Measurements from ENCODE around the gene TMEM185A.
A peak's percentile ranks its signal among the peaks of the same experiment; 100 is the strongest.
"Not testable (repeated sequence)": the region's sequence is repeated elsewhere in the genome, so short reads cannot be mapped to it uniquely, and the experiment has no call there.

The TMEM185A gene

DNA sequence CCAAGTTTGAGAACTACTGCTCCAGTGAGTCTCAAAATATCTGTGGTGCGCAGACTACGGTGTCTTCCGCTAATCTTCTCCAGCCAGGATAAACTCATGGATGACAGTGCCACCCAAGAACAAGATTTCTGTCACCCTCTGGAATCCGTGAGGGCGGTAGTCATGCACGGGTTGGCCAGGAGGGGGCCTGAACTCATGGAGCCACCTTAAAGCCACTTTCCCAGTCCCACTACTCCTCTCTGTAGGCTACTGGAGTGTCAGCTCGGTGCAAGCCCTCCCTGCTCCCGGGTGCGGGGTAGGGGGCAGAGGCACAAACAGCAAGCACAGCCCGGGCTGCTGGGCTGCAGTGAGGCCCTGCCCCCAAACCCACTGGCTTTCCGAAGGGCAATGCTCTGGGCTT, 33.0 kb downstream of the TMEM185A start:
- H3K27ac Mint-ChIP-seq; H3K9me3 Mint-ChIP-seq; H3K4me3 Mint-ChIP-seq; H3K27me3 Mint-ChIP-seq (ENCODE audit: low read depth); H3K36me3 Mint-ChIP-seq (ENCODE audit: low read depth); H3K4me1 Mint-ChIP-seq (ENCODE audit: low read depth); DNase-seq (ENCODE audit: low spot score): not testable (repeated sequence)

DNA sequence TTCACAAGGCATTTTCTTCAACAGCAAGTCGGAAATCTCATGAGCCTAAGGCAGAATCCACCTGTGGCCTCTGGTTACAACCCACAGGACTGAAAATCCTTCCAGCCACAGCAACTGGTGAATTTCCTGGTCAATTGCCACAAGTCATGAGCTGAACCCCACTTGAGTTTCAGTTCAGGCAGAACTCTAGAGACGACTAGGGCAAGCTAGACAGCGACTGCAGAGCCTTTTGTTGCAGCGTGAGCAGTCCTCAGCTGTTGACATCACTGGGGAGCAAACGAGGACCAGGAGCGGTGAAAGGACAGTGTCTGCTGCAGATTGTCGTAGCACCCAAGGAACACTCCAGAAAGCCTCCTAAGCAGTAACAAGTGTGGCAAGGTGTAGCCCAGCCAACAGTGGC, 35.6 kb downstream of the TMEM185A start:
- not testable (repeated sequence) for DNase-seq (ENCODE audit: low spot score); H3K27ac Mint-ChIP-seq; H3K9me3 Mint-ChIP-seq; H3K4me1 Mint-ChIP-seq (ENCODE audit: low read depth); H3K36me3 Mint-ChIP-seq (ENCODE audit: low read depth); H3K4me3 Mint-ChIP-seq; H3K27me3 Mint-ChIP-seq (ENCODE audit: low read depth)

DNA sequence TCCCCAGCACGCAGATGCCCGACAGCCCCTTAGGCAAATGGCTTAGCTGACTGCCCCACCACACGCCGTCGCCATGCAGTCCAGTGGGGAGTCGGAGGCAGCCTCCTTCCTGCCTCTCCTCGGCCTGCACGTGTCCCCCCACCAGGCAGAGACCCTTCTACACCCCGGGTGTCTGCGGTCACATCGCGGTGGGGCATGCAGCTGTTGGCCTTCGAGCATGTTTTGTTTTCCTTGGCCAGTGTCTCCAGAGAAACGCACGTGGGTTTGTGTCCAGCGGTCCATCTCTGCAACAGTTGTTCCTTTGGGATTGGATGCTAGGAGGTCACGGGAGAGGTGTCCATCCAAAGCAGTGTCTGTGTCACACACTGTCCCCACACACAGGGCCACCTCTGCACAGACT, 36.4 kb downstream of the TMEM185A start, which contains the start of gene HSFX2:
Gene HSFX2, minus strand, starts transcription at position 101 of the 400 bp plus-strand sequence. CDS start 614 bp downstream, outside the sequence.
- not testable (repeated sequence) for H3K27ac Mint-ChIP-seq; H3K27me3 Mint-ChIP-seq (ENCODE audit: low read depth); H3K4me3 Mint-ChIP-seq

DNA sequence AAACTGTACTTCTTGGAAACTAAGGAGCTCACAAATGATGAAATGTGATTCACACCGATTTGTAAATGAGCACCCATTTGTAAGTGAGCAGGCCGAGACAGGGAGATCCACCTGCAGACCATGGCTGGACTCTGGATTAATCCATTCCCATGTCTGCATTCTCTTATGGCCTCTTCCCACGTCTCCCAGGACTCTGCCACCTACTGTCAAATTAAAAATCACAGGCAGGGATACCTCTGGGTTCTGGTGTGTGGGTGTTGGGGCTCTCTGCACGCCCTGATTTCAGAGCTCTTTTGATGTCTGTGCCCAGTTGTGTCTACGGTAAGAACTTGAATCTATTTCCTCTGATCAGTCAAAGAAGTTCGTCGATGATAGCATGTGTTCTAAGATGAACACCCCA, 40.6 kb downstream of the TMEM185A start:
- not testable (repeated sequence) for H3K36me3 Mint-ChIP-seq (ENCODE audit: low read depth); H3K27ac Mint-ChIP-seq; DNase-seq (ENCODE audit: low spot score); H3K4me1 Mint-ChIP-seq (ENCODE audit: low read depth); H3K4me3 Mint-ChIP-seq; H3K27me3 Mint-ChIP-seq (ENCODE audit: low read depth); H3K9me3 Mint-ChIP-seq

More for the DNA sequence above, 36.4 kb downstream of the TMEM185A start, which contains the start of gene HSFX2:
- H3K36me3 Mint-ChIP-seq (ENCODE audit: low read depth); DNase-seq (ENCODE audit: low spot score); H3K4me1 Mint-ChIP-seq (ENCODE audit: low read depth); H3K9me3 Mint-ChIP-seq: not testable (repeated sequence)

DNA sequence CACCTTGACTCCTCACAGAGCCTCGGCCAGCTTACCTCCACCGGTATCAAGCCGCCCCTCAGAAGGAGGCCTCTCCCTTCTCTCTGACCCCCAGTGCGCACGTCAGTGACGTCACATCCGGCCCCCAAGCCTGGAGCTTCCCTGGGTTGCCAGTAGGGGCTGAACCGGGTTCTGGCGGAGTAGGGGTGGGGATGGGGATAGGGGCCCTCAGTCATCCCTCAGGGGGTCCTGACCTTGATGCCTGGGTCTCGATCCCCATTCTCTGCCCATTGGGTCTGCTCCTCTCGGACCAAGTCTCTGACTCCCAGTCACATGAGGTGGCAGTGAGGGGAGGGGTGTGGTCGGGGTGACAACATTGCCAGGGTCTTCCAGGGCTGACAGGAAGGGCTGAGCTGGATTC, 44.2 kb downstream of the TMEM185A start, which contains the start of gene MAGEA9B:
Gene MAGEA9B, minus strand, starts transcription at position 101 of the 400 bp plus-strand sequence. CDS start 4,280 bp downstream, outside the sequence.
- not testable (repeated sequence) for H3K9me3 Mint-ChIP-seq; H3K4me1 Mint-ChIP-seq (ENCODE audit: low read depth); DNase-seq (ENCODE audit: low spot score); H3K27me3 Mint-ChIP-seq (ENCODE audit: low read depth); H3K27ac Mint-ChIP-seq; H3K4me3 Mint-ChIP-seq; H3K36me3 Mint-ChIP-seq (ENCODE audit: low read depth)

DNA sequence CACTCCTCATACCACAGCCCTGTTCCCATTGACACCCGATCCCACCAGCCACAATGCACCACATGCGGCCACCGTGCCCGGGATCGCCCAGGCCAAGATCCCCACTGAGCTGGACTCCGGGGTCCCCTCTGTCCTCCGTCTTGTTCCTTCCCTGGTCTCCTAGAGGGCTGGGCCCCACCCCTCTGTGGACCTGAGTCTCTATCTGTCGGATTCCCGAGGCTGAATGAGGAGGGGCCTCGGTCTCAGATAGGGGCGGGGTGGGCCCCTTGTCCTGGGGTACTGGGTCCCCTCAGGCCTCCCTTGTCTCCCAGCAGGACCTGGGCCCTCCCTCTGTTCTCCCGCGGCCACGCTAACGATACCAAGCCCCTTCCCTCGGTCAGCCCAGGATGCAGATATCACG, 46.0 kb downstream of the TMEM185A start:
- not testable (repeated sequence) for H3K27ac Mint-ChIP-seq, H3K4me3 Mint-ChIP-seq

DNA sequence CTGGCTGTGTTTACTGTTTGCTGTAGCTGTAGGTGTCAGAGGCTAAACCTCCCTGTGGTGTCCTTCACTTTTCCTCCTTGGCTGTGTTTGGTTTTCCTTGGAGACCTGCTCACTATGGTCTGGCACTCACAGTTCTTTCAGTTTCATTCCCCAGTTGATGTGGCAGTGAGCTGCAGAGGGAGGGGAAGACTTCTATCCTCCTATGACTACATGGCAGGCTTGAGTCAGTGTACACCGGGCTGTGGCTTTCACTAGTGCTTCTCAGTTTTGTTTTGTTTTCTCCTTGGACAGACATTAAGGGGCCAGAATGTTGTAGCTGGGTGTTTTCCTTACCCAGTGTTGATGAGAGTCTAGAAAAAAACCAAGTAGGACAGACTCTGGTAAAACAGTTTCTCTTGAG, 58.1 kb downstream of the TMEM185A start:
- H3K4me3 Mint-ChIP-seq; H3K36me3 Mint-ChIP-seq (ENCODE audit: low read depth); H3K27me3 Mint-ChIP-seq (ENCODE audit: low read depth); H3K9me3 Mint-ChIP-seq; H3K27ac Mint-ChIP-seq; DNase-seq (ENCODE audit: low spot score): not testable (repeated sequence)
- H3K4me1 Mint-ChIP-seq (ENCODE audit: low read depth) = peaks cover 18% of the 10 kb centered on the region

More for the DNA sequence above, 46.0 kb downstream of the TMEM185A start:
- not testable (repeated sequence) for H3K9me3 Mint-ChIP-seq; H3K4me1 Mint-ChIP-seq (ENCODE audit: low read depth); H3K36me3 Mint-ChIP-seq (ENCODE audit: low read depth); DNase-seq (ENCODE audit: low spot score); H3K27me3 Mint-ChIP-seq (ENCODE audit: low read depth)

DNA sequence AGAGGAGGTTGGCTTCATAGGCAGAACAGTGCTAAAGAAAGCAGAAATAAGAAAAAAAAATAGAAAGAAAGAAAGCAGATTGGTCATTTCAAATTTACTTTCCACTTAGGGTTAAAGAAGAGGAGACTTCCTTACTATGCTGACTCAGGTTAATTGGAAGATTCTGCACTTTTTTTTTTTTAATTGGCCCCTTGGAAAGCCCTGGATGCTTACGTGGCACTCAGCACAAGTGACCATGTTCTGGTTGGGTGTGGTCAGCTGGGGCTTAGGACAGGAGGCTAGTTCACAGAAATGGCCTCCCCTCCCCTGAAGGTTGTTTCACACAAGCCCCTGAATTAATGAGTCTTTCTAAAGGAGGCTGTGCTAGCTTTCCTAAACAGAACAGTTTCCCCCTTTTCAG, 58.8 kb downstream of the TMEM185A start:
- Mint-ChIP-seq H3K9me3 (no peaks in the 10 kb centered on the region), H3K36me3 (ENCODE audit: low read depth) (no peaks in the 10 kb centered on the region), H3K4me3 (peak overlapping the region; percentile 65), H3K27me3 (ENCODE audit: low read depth) (no peaks in the 10 kb centered on the region), H3K27ac (peak overlapping the region; percentile 90), H3K4me1 (ENCODE audit: low read depth) (peaks cover 18% of the 10 kb centered on the region)
- no peak for DNase-seq (ENCODE audit: low spot score)

DNA sequence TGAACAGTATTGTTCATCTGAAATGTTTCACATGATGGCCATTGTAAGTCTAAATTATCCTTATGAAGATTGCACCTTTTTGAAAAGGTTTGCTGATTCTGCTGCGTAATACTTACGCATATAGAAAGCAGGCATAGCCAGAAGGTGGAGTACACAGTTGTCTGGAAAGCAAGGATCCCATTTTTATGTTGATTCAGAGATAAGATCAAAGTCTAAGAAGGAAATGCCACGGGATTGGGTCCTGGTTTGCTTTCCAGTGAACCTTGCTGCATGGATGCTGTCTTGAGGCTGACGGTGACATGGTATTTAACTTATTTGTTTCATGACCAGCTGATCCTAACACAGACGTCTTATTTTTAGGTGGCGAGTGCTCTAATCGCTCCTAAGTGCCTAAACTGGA, 59.8 kb downstream of the TMEM185A start:
- no peak for DNase-seq (ENCODE audit: low spot score)
- Mint-ChIP-seq H3K36me3 (ENCODE audit: low read depth) (no peaks in the 10 kb centered on the region), H3K27ac (no peak overlapping the region), H3K4me3 (no peak overlapping the region), H3K9me3 (no peaks in the 10 kb centered on the region), H3K4me1 (ENCODE audit: low read depth) (peaks cover 18% of the 10 kb centered on the region), H3K27me3 (ENCODE audit: low read depth) (no peaks in the 10 kb centered on the region)

DNA sequence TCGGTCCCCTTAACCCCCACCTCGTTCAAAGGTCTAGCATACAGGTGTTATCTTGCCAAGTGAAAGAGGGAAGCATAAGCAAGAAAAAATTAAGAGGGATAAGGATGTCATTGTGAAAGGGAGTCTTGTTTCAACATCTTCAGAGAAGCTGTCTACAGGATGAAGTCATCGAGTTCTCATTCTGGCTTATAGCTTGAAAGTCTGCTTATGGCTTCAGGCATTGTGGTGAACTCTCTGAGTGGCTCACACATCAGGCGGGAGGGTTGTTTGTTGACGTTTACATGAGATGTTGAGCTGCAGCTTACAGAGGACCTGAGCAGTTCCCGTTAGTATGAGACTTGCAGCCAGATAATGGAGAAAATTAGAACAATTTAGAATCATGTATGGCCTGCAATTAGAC, 60.9 kb downstream of the TMEM185A start:
- DNase-seq (ENCODE audit: low spot score) = no peak
- H3K27me3 Mint-ChIP-seq (ENCODE audit: low read depth) = no peaks in the 10 kb centered on the region
- no peak overlapping the region for H3K27ac Mint-ChIP-seq
- no peaks in the 10 kb centered on the region for H3K36me3 Mint-ChIP-seq (ENCODE audit: low read depth)
- no peaks in the 10 kb centered on the region for H3K9me3 Mint-ChIP-seq
- peaks cover 18% of the 10 kb centered on the region for H3K4me1 Mint-ChIP-seq (ENCODE audit: low read depth)
- H3K4me3 Mint-ChIP-seq = no peak overlapping the region

DNA sequence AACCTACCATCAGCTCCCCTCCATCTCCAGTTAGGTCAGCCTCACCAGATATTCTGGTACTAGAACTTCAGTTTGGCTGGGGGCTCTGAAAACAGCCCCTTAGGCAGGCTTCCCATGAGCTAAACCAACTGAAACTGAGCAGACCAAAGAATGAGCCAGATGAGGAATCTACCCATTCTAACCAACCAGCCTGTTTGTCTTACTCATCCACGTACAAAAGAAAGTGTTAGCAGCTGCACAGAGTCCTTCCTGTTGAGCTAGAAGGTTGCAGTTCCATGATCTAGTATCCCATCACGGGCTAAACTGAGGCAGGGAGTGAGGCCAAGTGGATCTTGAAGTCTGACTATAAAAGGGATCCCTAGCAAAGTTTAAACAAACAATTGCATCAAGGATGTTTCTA, 61.8 kb downstream of the TMEM185A start:
- Mint-ChIP-seq H3K27ac (no peak overlapping the region), H3K4me3 (no peak overlapping the region), H3K9me3 (no peaks in the 10 kb centered on the region), H3K4me1 (ENCODE audit: low read depth) (peaks cover 18% of the 10 kb centered on the region), H3K27me3 (ENCODE audit: low read depth) (no peaks in the 10 kb centered on the region), H3K36me3 (ENCODE audit: low read depth) (no peaks in the 10 kb centered on the region)
- peak; percentile 6 for DNase-seq (ENCODE audit: low spot score)

DNA sequence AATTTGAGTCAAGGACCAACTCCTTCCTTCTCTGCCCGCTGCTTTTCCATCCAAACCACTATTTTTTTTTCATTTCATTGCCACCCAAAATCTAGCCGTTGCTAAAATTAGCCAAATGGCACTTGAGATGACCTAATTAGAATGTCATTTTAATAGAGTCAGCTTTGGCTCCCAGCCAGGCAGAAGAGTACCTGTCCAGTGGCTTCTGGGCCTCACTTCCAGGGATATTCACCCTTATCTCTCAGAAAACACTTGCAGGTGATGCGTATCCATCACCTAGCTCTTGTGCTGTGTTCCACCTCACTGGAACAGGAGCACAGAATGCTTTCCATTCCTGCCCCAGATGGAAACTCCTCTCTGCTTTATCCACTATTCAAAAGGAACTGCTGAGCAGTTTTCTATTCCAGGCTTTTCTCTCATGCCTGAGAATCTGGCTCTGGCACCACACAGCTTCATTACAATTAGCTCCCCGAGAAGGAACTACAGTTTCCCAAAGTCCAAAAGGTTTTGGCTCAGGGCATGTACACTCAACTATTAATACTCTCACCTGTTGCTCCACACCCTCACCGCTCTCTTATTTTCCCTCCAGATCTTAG, 62.8 kb downstream of the TMEM185A start:
- no peak for DNase-seq (ENCODE audit: low spot score)
- no peak overlapping the region for H3K4me3 Mint-ChIP-seq
- H3K9me3 Mint-ChIP-seq = no peaks in the 10 kb centered on the region
- no peaks in the 10 kb centered on the region for H3K36me3 Mint-ChIP-seq (ENCODE audit: low read depth)
- no peaks in the 10 kb centered on the region for H3K27me3 Mint-ChIP-seq (ENCODE audit: low read depth)
- H3K27ac Mint-ChIP-seq = no peak overlapping the region
- H3K4me1 Mint-ChIP-seq (ENCODE audit: low read depth) = peaks cover 18% of the 10 kb centered on the region

DNA sequence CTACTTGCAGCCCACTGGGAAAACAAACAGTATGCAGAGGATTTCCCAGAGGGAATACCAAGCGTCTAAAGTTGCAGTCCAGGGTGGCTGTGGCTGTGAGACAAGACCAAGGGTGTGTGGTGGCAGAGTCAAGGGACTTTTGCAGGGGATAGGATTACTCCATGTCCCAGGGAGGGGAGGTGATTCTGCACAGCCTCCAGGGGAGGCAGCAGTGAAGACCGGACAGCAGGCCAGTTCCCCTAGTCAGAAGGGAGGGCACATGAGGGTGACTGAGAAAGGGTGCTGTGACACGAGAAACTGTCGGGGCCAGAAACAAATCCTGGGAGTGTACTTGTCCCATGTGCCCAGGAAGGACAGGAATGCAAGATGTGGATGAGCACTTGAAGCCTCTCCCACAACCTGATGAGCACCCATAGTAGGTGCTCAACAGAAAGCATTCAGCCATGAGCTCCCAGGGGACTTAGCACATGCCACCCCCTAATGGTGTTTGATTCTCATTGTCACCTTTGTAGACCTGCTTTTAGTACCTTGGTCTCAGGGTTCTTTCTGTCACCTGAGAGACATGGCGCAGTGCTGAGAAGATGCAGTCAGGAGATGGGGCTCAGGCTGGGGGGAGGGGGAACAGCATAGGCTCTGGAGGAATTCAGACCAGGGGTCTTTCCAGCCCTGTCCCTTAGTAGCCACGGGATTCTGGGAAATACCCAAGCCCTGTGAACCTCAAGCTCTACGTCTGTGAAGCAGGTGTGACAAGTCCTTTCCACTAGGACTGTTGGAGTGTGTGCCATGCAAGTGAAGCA, 63.8 kb downstream of the TMEM185A start:
- Mint-ChIP-seq H3K4me3 (no peak overlapping the region), H3K27me3 (ENCODE audit: low read depth) (no peaks in the 10 kb centered on the region), H3K9me3 (no peaks in the 10 kb centered on the region), H3K27ac (no peak overlapping the region), H3K4me1 (ENCODE audit: low read depth) (peaks cover 16% of the 10 kb centered on the region), H3K36me3 (ENCODE audit: low read depth) (no peaks in the 10 kb centered on the region)
- no peak for DNase-seq (ENCODE audit: low spot score)

DNA sequence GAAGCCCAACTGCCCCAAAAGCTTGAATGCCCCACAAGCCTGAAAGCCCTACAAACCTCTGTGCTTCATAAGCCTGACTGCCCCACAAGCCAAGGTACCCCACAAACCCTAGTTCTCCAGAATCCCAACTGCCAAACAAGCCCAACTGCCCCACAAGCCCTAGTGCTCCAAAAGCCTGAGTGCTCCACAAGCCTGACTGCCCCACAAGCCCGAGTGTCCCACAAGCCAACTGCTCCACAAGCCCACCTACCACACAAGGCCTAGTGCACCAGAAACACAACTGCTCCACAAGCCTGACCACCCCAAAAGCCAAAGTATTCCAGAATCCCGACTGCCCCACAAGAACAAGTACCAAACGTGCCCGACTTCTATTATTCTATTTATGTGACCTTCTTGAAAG, 68.2 kb downstream of the TMEM185A start:
- Mint-ChIP-seq H3K4me1 (ENCODE audit: low read depth) (peaks cover 3% of the 10 kb centered on the region), H3K27me3 (ENCODE audit: low read depth) (no peaks in the 10 kb centered on the region), H3K4me3 (no peak overlapping the region), H3K9me3 (no peaks in the 10 kb centered on the region), H3K27ac (peak overlapping the region; percentile 15), H3K36me3 (ENCODE audit: low read depth) (no peaks in the 10 kb centered on the region)
- no peak for DNase-seq (ENCODE audit: low spot score)
